DOHH2 (cell line): ENCODE data around the gene CKB.

Experiments
- CTCF ChIP-seq: fragments of 200-600 bp; sonication (generic); IDR thresholded peaks from one replicate; pipeline ENCODE4 v1.5.1; 2014; ENCODE audit warnings: antibody characterized with exemption, mild to moderate bottlenecking, low read depth, low read length; ENCODE audit not compliant: poor library complexity, severe bottlenecking
- EZH2phosphoT487 ChIP-seq: fragments of 200-600 bp; sonication (generic); IDR thresholded peaks from 2 replicates; pipeline ENCODE4 v1.6.1; 2017; ENCODE audit warnings: borderline replicate concordance, mild to moderate bottlenecking, antibody characterized with exemption, low read length, moderate library complexity, mixed read lengths

- TF ChIP-seq CTCF (no peak), EZH2phosphoT487 (no peak)
These were observed 19.8 kb downstream of the CKB start for GRCh38 chr14:103502877-103503276.
